Sigmoid colon (tissue), 3 donors: ENCODE measurements around the gene AQP5.

Source experiments
- POLR2A ChIP-seq, 2 donors: fragments of 450-650 bp; IDR thresholded peaks; one replicate each; pipeline ENCODE4 v1.6.1; 2016; ENCODE audit warnings: antibody characterized with exemption in 2 of 2, mild to moderate bottlenecking in 2 of 2, moderate library complexity in 2 of 2
- TF ChIP-seq, protein P1 (sequence below), 4 experiments: fragments of 450-650 bp in 3 of 4; fragments of 200-600 bp in 1 of 4; IDR thresholded peaks; one replicate each; pipeline ENCODE4 v1.5.1; 2016 to 2019; ENCODE audit warnings: antibody characterized with exemption in 4 of 4, mild to moderate bottlenecking in 3 of 4, moderate library complexity in 2 of 4

DNA sequence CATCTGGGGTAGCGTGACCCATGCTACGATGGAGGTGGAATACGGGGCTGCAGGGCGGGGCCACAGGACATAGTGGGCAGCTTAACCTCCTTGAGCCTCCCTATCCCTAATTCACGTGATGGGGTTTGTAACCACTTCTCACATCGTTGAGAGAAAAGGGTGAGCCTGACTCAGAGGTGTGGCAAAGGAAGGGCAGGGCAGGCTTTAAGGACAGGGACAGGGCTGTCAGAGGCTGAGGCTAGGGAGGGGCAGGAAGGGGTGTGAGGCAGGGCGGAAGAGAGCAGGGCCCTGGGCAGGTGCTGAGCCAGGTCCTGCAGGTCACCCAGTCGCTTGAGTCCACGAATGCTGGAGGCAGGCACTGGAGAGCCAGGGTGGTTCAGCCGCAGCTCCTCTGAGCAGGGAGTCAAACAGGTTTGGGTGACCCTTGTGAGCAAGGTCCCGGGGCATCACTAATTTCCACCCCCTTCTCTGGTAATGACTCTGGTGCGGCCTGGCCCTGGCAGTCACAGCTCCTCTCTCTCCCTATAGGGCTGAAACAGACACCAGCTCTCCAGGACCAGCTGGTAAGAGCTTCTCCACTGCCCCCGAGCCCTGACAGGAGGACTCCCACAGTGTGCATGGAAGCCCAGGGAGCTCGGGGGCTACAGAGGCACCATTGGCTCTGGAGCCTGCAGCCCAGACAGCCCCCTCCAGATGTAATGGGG is 18.6 kb upstream of the AQP5 start:
- no peak for TF ChIP-seq POLR2A (IDR thresholded peaks at IDR 0.05)
- TF ChIP-seq, protein P1, sequence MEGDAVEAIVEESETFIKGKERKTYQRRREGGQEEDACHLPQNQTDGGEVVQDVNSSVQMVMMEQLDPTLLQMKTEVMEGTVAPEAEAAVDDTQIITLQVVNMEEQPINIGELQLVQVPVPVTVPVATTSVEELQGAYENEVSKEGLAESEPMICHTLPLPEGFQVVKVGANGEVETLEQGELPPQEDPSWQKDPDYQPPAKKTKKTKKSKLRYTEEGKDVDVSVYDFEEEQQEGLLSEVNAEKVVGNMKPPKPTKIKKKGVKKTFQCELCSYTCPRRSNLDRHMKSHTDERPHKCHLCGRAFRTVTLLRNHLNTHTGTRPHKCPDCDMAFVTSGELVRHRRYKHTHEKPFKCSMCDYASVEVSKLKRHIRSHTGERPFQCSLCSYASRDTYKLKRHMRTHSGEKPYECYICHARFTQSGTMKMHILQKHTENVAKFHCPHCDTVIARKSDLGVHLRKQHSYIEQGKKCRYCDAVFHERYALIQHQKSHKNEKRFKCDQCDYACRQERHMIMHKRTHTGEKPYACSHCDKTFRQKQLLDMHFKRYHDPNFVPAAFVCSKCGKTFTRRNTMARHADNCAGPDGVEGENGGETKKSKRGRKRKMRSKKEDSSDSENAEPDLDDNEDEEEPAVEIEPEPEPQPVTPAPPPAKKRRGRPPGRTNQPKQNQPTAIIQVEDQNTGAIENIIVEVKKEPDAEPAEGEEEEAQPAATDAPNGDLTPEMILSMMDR (IDR thresholded peaks at IDR 0.05), result no peak
